HL-60/S4 (cell line): ENCODE results near the gene SLC31A1.
"Not testable (repeated sequence)": the region's sequence is repeated elsewhere in the genome, so short reads cannot be mapped to it uniquely, and the experiment has no call there.

Experiments
- in situ Hi-C: fragments of 300-500 bp; cut with MboI; formaldehyde crosslinking; loops from 2 replicates; pipeline ENCODE4 v1.14.3; 2022; ENCODE audit warnings: low sequenced_read_pairs

The SLC31A1 gene

GRCh38 chr9:113258282-113258681 lies 36.9 kb downstream of the SLC31A1 start:
- in situ Hi-C loops: no loop called here

- in situ Hi-C loops: no loop called here
Observed at GRCh38 chr9:113261917-113262671, 40.8 kb downstream of the SLC31A1 start.

- in situ Hi-C loops: no loop called here
Observed at GRCh38 chr9:113266174-113266573, 44.8 kb downstream of the SLC31A1 start.

GRCh38 chr9:113267911-113268566 lies 46.7 kb downstream of the SLC31A1 start:
- in situ Hi-C loops: no loop called here

GRCh38 chr9:113269355-113269754 lies 48.0 kb downstream of the SLC31A1 start:
- in situ Hi-C loops: no loop called here

GRCh38 chr9:113269871-113270270 lies 48.5 kb downstream of the SLC31A1 start:
- in situ Hi-C loops: no loop called here

- in situ Hi-C loops: no loop called here
Observed at GRCh38 chr9:113274474-113275156, 53.3 kb downstream of the SLC31A1 start.

DNA sequence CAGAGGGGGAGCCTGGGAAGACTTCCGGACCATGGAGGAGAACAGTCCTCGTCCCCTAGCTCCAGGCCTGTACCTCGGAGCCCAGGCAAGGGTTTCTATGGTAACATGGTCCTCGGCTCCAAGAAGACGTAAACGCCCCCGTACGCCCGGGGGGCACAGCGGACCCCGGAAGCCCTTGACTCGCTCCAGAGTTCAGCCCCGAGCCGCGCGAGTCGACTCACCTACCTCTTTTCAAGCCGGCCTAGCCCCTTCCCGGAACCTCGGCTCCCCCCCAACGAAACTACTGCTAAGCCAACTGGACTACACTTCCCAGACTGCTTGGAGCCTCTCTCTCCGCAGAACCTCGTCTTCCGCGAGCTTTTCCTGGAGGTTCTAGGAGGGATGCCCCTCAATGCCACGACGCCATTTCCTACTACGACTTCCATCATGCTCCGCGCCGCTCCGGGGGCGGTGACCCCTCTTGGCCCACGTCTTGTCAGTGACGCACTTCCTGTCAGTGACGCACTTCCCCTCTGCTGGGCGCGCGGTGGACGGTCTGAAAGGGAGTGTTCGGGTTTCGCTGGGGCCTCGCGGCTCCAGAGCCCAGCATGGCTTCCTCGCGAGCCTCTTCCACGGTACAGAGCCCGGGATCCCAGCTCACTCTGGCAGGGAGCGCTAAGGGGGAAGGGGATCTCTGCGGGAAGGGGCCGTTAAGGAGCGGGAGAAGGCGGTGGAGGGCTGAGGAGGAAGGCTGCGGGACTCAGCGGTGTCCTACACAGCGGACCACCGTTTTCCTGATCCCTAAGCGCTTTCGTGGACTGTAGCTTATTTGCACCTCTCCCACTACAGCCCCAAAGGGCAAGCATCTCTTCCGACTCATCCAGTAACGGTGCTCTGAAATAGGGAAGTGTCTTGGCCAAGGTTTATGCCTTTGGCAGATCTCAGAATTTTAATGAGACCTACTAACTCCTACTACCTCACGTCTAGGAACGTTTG lies 54.1 kb downstream of the SLC31A1 start, which contains the start of the genes CDC26 and PRPF4:
Gene CDC26 (minus strand): TSS at position 416 of the 975 bp plus-strand sequence. CDS start 3,065 bp downstream, outside the sequence.
Gene PRPF4 (plus strand): TSS at position 502 of the 975 bp plus-strand sequence. CDS start 86 bp downstream, at position 588.
- in situ Hi-C loops: no loop called here

- in situ Hi-C loops: no loop called here
Observed at GRCh38 chr9:113278840-113279239, 57.5 kb downstream of the SLC31A1 start.

DNA sequence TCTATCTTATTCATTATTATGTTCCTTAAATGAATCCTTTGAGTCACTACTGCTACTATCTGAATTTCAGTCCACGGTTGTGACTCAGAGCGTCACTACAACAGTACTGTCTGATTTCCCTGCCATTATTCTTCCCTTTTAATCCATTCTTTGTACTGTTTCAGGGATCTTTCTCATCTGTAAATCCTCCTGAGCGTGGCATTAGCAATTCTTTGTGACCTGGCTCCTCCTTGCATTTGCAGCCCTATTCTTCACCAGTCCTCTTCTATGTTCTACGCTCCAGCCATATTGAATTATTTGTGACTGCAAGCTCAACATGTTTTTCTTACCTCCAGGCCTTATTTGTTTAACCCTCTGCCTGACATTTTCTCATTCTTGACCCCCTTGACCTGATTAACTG lies 60.0 kb downstream of the SLC31A1 start:
- in situ Hi-C loops: no loop called here

- in situ Hi-C loops: no loop called here
Observed at GRCh38 chr9:113289091-113289490, 67.7 kb downstream of the SLC31A1 start.

GRCh38 chr9:113290052-113290607 lies 68.8 kb downstream of the SLC31A1 start:
- in situ Hi-C loops: no loop called here

GRCh38 chr9:113293285-113293878 lies 72.0 kb downstream of the SLC31A1 start:
- in situ Hi-C loops: no loop called here

- in situ Hi-C loops: not testable (repeated sequence)
Observed at GRCh38 chr9:113296247-113296646, 74.9 kb downstream of the SLC31A1 start.

DNA sequence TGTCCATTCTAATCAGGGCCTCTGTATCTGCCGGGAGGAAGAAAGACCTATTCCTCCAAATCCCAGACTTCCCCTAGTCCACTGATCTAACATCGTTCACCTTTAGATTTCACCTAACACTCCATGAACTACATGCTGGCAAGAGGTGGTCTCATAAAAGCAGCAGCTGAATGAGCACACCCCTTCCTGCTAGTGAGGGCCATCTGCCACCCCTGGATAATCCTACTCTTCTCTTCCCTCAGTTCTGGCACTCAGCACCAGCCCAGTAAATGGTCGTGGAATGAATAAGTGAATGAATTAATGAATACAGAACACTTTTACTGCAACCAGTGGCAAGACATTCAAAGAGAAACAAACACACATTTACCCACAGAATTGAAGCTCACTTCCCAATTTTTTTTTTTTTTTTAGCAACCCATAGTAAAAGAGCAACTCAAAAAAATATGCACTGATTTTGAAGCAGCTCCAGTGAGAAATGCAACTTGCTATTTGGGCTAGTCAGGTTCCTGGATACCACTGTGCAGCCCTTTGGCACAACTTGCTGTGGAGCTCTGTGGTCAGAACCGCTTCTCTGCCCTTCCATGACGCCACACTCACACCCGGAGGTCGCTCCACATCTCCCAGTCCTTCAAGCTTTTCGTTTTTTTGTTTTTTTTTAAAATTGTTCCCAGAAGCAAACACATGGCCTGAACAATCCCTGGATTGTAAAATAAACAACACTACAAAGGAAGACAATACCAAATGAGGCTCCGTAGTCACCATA lies 75.6 kb downstream of the SLC31A1 start:
- in situ Hi-C loops: no loop called here

- in situ Hi-C loops: no loop called here
Observed at GRCh38 chr9:113298311-113298710, 77.0 kb downstream of the SLC31A1 start.

DNA sequence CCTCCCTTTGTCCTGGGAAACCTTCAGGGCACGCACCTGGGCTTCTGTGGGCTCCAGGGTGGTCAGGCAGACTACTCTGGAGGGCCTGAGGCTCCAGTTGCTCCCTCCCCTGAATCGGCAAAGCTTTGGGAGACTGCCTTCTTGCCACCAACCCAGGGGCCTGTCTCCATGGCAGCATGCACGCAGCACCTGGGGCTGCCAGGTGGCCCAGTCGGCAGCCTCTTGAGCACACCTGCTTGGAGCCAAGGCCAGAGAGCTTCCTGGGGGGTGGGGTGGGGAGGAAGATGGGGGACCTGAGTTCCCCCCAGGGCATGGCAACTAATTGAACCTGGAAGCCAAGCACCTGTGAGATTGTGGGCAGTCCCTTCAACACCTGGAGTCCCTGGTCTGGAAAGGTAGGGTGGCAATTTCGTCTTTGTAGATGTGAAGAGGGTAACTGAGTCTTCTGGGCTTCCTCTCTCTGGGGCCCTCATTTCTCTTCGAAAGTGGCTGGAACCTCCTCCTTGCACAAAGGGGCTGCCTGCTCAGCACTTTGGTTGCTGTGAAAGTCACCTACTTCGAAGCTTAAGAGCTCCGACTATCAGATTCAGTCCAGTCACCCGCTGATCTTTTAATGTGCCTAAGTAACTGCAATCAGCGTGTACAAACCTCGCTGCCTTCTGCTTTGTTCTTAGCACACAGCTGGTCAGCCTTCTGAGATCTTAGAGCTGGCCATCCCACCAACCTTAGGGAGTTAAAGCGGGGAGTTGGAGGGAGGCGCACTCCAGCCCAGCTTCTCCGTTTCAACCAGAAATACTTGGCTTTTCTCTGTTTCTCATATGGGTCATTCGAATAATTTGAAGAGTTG lies 77.8 kb downstream of the SLC31A1 start:
- in situ Hi-C loops: no loop called here

DNA sequence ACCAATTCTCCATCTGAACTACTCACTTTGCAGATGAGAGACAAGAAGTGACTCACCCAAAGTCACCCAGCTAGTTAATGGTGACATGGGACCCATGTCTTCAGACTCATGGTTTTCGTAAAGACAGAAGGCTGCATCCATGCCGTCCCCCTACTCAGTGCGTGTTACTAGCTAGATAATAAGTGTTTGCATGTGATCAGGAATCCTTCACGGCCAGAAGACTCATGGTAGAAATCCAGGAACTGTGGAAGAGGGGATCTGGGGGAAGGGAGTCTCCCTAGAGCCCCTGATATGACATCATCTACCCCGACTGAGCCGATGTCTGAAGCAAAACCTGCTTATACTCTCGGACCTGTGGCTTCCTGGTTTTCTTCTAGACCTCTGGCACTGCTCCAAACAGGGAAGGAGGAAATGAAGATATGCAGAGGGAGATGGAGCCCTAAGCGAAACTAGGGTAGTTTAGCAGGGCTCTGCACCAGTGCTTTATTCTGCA lies 78.5 kb downstream of the SLC31A1 start:
- in situ Hi-C loops: loop anchor here (25.0 kb wide), 1 partner anchor 362 kb away; no protein-coding TSS in a partner anchor
